HG02571 (cell line): Measurements from ENCODE around the gene SPNS3.
A peak's percentile ranks its signal among the peaks of the same experiment; 100 is the strongest.

Experiments
- ATAC-seq: cut with Tn5 transposase; IDR thresholded peaks from one replicate; pipeline ENCODE4 v1.9.1; 2021; ENCODE audit warnings: mild to moderate bottlenecking, moderate library complexity; ENCODE audit not compliant: unreplicated experiment

SPNS3 gene

DNA sequence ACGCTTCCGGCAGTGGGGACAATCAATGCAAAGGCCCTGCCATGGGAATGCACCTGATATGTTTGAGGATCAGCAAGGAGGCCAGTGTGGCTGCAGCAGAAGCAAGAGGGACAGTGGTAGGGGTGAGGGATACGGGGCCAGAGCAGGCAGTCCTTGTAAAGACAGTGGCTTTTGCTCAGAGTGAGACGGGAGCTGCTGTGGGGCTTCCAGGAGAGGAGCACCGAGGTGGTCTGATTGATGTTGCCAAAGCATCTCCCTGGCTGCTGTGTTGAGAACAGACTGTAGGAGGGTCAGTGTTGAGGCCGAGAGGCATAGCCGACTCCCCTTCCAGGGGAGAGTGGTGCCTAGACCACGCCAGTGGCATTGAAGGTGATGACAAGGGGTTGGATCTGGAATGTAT, 53.6 kb downstream of the SPNS3 start:
- no peak for ATAC-seq

DNA sequence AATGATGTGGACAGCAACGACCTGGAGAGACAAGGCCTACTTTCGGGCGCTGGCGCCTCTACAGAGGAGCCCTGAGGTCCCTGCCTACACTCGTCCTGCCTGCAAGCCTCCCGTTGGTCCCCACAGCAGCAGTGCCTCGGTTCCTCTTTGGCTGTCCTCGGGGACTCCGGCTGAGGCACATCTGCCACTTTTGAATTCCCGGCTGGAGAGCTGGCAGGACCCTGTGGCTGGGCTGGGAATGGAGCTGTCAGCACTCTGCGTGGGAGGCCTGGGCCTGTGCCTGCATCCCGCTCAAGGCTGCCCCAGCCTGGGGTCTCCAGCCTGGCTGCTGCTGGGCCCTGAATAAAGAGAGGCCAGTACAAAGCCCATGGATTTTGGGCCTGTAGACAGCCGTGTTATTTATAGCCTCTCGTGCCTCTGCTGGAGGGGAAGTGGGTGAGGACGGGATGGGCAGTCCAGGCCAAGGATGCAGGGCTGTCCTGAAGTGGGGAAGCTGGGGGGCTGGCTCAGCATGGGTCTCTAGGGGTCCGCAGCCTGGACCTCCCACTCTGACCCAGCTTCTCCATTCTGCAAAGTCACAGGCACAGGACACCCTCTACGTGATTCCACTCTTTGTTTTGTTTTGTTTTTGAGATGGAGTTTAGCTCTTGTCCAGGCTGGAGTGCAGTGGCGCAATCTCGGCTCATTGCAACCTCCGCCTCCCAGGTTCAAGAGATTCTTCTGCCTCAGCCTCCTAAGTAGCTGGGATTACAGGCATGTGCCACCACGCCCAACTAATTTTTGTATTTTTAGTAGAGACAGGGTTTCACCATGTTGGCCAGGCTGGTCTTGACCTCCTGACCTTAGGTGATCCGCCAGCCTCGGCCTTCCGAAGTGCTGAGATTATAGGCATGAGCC, 54.3 kb downstream of the SPNS3 start:
- ATAC-seq, result no peak

- ATAC-seq, result no peak
Measured at GRCh38 chr17:4488989-4489595, 55.4 kb downstream of the SPNS3 start.

DNA sequence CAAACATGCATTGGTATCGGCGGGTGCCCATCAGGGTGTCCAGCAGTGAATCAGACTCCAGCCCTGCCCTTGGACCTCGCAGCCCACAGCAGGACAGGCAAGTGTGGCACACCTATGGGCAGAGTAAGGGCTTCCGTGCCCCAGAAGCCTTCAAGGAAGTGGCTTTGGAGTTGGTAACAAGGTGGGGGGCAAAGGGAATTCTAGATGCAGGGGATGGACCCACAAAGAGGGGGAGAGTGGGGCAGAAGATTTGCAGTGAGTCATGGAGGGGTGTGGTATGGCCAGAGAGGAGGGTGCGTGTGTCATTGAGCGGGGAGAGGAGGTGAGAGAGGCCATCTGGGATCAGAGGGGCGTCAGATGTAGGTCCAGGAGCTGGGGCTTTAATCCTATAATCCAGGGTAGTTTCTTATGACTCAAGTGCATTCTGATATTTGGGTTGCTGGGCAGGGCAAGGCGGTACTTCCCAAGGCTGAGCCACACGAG, 56.4 kb downstream of the SPNS3 start:
- ATAC-seq, result no peak

- ATAC-seq, result no peak
Measured at GRCh38 chr17:4490637-4491061, 56.9 kb downstream of the SPNS3 start.

DNA sequence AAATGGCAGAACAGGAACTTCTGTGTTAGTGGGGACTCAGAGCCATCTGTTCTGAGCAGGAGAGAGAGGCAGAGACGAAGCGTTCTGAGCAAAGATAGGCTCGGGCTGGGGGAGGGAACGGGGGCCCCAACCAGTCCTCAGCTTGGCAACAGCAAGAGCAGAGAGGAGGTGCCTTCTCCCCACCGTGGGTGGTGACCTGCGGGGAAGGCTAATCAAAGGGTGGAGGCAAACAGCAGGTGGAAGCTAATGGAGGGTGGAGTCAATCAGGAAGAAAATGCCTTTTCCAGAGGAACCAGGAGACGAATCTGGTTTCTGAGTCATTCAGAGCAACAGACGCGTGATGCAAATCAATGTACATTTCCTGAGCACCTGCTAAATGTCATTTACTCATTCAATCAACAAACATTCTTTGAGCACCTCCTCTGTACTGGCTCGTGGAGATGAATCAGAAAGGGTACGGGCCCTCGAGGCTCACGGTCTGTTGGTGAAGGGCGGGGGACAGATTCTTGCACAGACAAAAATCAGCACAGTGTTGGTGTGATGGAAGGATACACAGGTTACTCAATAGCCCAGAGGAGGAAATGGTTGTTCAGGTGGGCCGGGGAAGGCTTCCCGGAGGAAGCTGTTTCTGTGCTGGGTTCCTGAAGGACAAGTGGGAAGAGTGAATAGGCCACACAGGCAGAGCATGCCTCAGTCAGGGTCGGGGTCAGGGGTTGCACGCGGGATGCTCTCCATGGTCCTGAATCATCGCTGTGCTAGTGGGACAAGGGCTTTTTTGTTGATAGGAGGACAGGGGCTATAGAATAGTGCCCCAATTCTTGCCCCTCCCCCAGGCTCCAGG, 59.2 kb downstream of the SPNS3 start:
- ATAC-seq, result no peak

DNA sequence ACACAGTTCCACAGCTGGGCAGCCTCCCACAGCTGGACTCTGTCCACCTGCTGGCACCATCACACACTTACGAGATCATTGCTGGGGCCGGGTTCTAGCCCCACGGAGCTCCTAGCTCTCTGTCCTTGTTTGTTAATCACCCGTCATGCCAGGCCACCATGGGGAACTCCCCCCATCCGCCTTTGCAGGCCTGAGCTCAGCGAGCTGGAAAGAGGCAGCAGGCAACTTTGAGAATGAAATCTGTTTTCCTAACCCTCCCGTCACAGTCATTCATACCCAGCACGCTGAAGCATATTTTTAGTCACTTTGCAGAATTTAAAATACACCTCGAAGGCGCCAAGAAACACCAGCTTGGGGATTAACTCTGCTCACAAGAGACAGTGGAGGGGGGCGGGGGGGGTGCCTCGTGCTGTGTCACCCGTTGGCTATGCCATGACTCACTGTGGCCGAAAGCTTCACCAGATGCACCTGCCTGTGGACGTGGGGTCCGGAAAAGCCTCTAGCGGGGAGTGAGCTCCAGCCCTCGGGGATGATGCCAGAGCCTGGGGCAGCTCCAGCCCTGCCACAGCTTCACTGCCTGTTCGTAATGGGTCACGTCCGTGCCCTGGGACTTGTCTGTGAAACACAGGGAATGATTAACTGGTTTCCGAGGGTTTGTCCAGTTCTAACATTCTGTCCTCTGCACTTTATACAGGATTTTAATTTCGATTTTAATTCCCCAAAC, 63.5 kb downstream of the SPNS3 start:
- ATAC-seq, result no peak

DNA sequence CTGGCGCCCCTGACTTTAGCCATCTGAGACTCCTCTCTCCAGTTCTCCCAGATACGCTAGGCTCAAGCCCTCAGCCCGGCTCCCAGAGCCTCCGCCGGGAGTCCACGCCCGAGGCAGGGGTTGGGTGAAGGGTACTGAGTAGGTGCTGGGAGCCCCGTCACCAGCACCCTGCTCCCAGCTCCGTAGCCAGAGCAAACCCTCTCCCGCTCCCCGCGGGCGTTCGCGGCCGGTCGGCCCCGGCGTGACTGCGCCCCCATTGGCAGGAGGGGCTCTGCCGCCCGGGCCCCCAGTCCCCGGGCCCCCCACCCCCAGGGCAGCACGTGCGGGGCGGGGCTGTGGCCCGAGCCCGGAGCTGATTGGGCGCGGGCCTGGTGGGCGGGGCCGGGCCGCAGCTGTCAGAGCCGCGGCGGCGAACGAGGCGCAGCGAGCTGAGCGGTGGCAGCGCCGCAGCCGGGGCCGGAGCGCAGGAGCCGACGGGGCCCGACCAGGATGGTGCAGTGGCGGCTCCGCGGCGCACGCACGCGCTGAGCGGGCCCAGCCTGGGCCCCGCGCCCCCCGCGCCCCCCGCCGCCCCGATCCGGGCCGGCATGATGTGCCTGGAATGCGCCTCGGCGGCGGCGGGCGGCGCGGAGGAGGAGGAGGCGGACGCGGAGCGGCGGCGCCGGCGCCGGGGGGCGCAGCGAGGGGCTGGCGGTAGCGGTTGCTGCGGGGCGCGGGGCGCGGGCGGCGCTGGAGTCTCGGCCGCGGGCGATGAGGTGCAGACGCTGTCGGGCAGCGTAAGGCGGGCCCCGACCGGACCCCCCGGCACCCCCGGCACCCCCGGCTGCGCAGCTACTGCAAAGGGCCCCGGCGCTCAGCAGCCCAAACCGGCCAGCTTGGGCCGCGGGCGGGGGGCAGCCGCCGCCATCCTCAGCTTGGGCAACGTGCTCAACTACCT, 65.0 kb downstream of the SPNS3 start, which contains the start of gene SPNS2:
Gene SPNS2, plus strand, starts transcription at position 421 of the 937 bp plus-strand sequence. Its CDS starts 167 bp downstream, at position 588.
- ATAC-seq, result peak; percentile 67

DNA sequence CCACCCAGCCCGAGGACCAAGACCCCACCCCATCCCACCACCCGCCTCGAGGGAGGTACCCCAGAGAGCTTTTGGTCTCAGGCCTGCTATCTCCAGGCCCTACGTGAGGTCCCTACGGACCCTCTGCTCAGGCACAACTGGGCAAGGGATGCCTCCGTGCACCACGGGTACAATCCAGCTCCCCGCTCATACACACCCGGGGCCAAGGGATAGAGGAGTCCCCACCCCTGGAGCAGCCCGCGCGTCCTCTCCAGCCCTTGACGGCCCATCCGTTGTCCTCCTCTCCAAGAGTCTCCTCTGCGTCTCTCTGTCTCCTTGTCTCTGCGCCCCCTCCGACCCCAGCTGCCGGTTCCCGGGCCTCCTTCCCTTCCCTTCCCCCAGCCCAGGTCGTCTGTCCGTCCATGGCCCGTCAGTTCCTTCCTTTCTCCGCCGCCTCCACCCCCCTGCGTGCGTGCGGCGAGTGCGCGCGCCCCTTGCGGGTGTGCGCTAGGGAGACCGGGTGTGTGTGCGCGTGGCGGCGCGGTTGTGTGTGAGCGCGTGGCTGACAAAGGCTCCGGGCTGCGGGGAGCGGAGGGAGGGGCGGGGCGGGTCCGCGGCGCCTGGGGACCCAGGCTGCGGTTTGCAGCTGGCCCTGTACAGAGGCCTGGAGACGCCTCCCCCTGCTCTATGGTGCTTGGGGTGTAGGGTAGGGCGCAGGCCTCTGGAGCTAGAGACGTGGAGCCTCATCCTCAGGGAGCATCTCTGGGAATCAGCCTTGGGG, 65.9 kb downstream of the SPNS3 start:
- ATAC-seq, result no peak

GRCh38 chr17:4500191-4500571, 66.4 kb downstream of the SPNS3 start:
- ATAC-seq, result no peak

- no peak for ATAC-seq
Measured at GRCh38 chr17:4501295-4501949, 67.7 kb downstream of the SPNS3 start.

DNA sequence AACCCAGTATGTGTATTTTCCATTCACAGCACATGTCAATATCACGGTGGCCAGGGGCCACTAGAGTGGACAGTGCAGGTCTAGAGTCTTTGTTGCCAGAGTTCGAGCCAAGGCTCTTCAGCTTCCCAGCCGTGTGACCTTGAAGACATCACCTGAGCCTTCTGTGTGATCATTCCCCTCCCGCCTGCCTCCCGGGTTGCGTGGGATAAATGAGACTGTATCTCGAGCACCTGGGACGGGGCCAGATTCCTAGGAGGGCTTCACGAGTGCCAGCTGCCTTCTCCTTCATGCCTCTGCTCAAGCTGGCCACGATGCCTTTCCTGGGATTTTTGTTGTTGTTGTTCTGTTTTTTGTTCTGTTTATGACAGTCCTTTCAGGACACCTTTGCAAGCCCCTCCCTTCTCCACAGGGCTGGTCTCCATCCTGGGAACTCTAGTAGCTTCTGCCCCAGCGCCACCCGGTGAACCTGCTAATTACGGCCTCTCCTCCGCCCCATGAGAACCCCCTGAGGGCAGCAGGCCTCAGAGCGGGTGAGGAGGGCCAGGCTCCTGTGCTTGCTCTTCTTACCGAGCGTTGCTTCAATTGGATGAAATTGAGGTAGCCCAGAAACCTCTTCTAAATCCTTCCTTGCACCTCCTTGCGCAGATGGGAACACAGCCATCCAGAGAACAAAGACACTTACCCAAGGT, 68.9 kb downstream of the SPNS3 start:
- ATAC-seq, result no peak

- no peak for ATAC-seq
Measured at GRCh38 chr17:4503283-4504025, 69.7 kb downstream of the SPNS3 start.

DNA sequence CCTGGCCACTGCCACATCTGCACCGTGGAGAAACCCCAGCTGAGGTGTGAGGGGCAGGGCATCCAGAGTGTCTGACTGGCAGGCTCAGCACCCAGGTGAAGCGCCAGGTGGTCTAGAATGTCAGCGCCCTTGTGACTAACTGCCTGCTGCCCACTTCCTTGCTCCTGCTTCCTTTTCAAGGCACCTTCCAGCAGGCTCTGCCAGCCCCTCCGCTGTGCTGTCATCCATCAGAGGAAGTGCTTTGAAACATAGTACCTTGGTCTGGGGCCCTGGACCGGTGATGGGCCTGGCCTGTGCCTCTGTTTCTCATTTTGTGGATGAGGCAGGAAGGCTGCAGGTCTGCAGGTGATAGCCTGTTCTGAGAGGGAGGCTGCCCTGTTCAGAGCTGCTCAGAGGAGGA, 70.4 kb downstream of the SPNS3 start:
- no peak for ATAC-seq

DNA sequence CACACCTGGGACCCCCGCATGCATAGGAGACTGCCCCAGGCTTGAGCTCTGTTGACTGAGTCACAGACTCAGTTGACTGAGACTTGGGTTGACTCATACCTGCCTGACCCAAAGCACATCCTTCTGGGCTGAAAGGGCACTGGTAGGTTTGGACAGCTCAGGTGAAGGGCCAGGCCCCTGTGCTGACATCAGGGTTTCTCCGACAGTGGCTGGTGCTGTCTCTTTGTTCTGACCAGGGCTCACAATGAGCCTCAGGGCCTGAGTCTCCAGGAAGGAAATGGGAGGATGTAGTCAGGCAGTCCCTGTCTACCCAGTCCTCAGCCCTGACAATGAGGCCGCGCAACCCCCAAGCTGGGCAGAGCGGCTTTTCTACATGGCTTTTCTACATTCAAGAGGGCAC, 71.4 kb downstream of the SPNS3 start:
- no peak for ATAC-seq

DNA sequence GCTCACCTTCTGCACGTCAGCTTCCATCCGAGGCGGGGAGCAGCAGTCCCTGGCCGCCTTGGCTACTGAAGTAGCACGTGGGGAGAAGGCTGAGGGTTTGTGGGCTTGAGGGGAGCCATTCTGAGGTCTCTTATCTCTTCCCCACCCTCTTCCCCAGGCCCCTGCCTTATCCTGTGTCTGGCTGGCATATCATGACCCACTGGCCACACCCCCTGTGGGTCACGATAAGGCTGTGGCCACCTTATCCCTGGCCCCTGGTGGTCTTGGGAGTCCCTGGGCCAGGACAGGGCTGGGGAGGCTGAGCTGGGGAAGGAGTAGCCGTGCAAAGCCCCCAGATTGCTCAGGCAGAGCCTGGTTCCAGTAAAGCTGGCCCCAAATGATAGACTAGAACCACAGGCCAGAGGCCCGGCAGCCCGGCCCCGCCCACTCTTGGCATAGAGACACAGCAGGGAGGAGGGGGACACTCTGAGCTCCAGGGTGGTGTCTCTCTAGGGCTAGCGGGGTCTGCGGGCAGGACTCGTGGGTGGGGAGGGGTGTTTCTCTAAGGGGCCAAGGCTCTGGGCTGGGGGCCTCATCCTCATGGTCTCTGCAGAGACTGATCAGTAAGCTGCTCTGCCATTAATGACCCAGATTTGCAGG, 72.6 kb downstream of the SPNS3 start:
- no peak for ATAC-seq
